Measurements from ENCODE around the gene DLGAP1.
A peak's percentile ranks its signal among the peaks of the same experiment; 100 is the strongest.
"Not testable (repeated sequence)": the region's sequence is repeated elsewhere in the genome, so short reads cannot be mapped to it uniquely, and the experiment has no call there.

Gene DLGAP1

DNA sequence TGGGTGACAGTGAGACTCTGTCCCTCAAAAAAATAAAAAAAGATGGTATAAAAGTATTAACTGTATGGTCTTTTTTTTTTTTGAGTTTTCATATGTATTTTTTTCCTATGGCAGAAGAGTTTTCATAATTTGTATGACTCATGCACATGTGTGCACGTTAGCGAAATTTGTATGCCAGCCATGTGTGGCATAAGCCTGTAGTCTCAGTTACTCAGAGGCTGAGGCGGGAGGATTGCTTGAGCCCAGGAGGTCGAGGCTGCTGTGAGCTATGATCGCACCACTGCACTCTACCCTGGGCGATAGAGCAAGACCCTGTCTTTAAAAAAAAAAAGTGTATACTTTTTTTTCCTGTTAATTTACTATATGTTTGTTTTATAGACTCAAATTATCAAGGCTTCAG, 844.3 kb downstream of the DLGAP1 start:
- DNase-seq, result no peak

GRCh38 chr18:3610188-3610708, 844.9 kb downstream of the DLGAP1 start:
- no peak for DNase-seq

DNA sequence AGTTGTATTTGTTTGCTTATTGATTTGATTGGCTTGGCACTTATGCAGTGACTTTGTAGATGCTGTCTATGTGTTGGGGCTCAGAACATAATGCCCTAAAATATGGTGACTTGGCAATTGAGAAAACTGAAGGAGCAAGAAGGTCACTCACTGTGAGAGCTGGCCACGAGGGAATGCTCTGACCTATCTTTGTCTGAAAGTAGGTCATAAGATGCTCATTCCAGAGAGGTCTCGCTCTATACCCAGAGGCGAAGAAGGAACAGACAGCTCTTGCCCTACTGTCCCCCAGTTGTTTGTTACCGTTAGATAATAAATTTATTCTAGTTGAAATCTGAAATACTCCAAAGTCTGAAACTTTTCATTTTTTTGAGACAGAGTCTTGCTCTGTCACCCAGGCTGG, 846.6 kb downstream of the DLGAP1 start:
- DNase-seq, result no peak

- not testable (repeated sequence) for DNase-seq
Measured at GRCh38 chr18:3608099-3608453, 847.0 kb downstream of the DLGAP1 start.

DNA sequence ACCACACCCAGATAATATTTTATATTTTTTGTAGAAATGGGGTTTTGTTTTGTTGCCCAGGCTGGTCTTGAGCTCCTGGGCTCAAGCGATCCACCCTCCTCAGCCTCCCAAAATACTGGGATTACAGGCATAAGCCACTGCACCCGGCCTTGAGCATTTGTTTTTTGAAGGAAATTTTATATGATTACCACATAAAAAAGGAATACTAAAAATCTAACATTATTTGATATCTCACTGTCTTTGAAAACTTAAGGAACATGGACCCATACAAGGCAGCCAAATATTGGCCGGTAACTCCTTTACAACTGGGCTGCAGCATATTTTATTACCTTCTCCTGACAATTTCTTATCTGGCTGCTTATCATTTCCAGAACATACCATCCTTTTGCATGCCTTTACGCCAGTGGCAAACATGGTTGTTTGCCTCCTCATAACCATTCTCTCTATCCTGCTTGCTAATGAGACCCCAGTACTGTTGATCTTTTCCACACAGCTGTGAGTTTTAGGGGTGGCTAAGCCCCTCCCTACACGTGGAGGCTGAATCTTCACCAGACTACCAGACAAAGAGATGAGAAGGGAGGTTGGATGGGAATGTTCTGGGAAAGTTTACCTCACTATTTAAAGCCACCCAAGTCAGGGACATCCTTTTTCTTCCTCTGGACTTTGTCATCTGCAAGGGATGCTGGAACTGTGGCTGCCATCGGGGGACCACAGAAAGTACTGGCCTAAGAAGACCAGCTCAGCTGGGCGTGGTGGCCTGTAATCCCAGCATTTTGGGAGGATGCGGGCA, 847.6 kb downstream of the DLGAP1 start:
- DNase-seq, result no peak

DNA sequence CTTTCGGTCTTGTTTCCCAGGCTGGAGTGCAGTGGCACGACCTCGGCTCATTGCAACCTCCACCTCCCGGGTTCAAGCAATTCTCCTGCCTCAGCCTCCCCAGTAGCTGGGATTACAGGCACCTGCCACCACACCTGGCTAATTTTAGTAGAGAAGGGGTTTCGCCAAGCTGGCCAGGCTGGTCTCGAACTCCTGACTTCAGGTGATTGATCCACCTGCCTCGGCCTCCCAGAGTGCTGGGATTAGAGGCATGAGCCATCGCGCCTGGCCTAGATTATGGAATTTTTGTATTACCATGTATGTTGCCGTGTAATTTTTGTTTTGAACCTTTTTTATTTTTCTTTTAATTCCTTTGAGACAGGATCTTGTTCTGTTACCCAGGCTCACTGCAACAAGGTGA, 848.2 kb downstream of the DLGAP1 start:
- DNase-seq, result not testable (repeated sequence)

GRCh38 chr18:3605954-3606443, 849.1 kb downstream of the DLGAP1 start:
- no peak for DNase-seq

- DNase-seq, result no peak
Measured at GRCh38 chr18:3605486-3605952, 849.6 kb downstream of the DLGAP1 start.

DNA sequence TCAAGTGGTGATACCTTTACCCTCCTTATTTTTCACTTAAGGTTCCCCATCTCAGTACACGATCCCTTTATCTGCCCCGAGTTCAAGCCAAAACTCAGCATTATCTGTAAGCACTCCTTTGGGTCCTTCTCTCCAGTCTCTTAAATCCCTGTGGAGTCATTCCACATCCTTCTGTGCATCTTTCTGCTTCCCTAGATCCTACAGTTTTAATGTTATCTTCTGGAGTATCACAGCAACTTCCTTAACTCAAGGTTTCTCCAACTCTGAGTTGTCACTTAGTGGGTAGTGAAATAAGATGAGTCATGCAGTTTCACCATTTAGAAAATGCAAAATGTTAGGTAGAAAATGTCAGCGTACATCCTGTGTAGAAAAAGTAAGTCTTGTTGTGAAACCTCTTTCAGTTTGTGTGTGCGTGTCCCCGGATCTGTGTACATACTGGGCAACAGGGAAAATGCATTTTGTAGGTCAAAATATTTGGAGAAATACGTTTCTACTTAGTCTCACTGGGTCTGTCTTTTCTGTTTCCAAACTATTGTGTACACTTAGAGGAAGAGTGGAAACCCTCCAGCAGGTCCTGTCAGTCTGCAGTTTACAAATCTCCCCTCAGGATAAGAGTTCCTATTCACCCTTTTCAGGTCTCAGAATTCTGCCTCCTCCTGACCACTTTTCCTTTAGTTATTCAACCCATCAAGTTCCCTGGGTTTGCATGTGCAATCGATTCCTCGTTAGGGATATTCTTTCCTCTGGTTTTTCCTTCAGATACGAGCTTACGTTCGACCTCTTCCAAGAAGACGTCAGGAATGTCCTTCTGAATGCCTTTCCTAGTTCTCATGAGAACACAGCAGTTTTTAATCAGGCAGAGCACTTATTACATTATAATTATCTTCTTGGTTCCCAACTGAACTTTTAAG, 850.4 kb downstream of the DLGAP1 start:
- DNase-seq, result no peak

DNA sequence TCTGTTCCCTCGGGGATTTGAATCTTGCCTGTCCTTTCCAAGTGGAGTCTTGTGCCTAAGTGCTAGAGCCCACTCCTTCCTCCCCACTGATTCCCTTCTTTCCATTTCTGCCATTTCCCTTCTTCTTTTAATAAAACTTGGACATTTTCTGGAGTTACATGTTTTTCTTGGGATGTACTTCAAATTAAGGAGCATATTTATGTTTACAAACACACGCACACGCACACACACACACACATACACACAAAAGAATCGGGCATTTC, 850.9 kb downstream of the DLGAP1 start:
- DNase-seq, result no peak

DNA sequence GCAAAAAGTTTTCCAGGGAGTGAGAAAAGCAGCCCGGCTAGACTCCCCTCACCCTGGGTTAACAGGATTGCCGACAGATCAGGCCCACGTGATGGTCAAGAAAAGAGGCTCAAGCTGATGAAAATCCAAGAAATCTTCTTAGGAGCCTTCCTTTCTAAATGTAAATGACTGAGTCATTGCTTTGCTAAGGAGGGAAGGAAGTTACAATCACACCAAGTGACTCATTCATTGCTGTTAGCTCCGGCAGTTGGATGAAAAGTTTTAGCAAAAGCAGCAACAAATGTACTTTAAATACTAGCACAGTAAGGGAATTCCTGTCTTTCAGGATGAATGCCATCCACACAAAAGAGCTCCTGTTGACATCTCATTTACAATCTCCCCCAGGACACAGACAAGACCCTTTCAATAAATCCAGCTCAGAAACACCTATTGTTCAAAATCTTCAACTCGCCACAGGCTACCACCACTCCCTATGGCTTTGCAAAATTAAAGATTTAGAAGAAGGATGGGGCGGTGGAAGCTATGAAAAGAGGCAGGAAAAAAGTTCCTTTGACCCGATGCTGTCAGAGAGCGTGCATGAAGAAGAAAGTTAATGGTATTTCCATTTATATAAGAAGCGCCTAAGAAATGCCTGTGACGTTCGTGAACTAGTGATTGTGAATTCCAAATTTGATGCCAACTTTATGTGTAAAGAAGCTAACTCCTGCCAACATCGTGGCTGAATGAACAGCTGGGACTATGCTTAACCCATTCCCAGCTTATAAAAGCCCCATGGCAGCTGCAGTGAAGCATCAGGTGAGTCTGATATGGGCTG, 851.5 kb downstream of the DLGAP1 start:
- no peak for DNase-seq

GRCh38 chr18:3601106-3601755, 853.9 kb downstream of the DLGAP1 start:
- DNase-seq, result not testable (repeated sequence)

DNA sequence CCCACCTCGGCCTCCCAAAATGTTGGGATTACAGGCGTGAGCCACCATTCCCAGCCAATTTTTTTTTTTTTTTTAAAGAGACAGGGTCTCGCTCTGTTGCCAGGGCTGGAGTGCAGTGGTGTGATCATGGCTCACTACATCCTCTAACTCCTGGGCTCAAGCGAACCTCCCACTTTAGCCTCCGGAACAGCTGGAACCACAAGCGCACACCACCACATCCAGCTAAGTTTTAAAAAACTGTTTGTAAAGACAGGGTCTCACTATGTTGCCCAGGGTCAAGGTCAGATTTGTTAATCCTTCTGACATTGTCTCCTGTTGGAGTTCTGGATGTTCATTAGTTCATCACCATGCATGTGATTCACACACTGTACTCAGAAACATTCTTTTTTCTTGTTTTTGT, 855.2 kb downstream of the DLGAP1 start:
- DNase-seq, result no peak

DNA sequence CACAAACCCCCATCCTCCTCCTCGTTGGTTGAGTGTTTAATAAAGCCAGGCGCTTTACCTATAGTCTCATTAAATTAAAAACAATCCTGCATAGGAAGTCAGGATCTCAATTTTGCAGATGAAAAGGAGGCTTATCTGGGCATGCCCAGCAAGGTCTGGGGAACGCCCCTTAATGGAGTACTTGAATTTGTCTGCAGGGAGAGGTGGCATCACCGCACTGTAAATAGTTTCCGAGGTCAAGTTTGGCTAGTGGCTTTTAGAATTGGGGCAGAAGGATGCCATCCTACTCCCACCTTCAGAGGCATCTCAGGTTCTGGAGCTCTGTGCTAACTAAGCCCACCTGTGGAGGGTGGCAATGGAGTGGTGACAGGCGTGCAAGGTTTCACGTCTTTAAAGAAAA, 855.9 kb downstream of the DLGAP1 start:
- DNase-seq, result no peak

DNA sequence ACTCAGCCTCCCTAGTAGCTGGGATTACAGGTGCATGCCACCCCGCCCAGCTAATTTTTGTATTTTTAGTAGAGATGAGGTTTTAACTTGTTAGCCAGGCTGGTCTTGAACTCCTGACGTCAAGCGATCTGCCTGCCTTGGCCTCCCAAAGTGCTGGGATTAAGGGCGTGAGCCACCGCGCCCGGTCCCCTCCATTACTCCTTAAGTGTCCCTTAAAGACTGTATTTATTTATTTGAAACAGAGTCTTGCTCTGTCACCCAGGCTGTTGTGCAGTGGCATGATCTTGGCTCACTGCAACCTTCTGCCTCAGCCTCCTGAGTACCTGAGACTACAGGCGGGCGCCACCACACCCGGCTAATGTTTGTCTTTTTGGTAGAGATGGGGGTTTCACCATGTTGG, 856.5 kb downstream of the DLGAP1 start:
- no peak for DNase-seq

GRCh38 chr18:3597409-3598357, 857.4 kb downstream of the DLGAP1 start:
- no peak for DNase-seq

- DNase-seq, result peak; percentile 27
Measured at GRCh38 chr18:3596637-3597384, 858.3 kb downstream of the DLGAP1 start.

GRCh38 chr18:3596324-3596636, 858.8 kb downstream of the DLGAP1 start:
- DNase-seq, result no peak

DNA sequence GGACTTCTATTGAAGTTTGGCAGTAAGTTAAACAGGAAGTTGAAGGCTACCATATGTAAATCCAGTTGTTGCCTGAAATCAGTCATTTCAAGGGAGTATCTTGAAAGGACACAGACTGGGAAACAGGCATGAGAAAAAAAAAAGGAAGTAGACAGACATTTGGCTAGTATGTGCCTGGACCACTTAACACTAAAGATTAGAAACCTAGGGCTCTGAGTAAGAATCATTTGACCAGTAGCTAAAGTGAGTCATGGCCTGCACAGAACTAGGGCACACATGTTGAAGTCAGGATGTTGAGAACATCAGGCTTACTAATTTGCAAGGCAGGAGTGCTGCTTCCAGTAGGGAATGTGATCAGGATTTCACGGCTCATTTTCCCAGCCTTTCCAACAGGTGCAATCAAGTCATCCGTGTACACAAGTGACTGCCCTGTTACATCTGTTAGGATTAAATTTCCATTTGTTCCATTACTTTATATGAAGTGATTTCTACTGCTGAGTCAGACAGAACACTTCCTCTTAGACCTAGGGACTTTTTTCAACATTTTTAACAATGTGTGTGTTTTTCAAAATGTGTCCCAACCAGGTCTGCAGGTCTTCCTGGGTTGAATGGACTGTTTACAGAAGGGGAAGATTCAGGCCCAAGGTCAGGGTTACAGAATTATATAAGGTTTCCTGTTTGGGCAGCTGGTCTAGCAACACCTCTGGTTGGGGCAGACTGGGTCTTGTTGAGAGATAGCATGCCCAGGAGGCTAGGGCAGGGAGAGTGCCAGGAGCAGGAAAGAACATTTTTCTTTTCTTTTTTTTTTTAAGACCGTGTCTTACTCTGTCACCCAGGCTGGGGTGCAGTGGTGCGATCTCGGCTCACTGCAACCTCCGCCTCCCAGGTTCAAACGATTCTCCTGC, 859.5 kb downstream of the DLGAP1 start:
- DNase-seq, result peak; percentile 13
